CD1c-positive myeloid dendritic cell (primary cell): ENCODE results near the gene FOLR2.

Experiments used
- DNase-seq: peaks from one replicate; pipeline ENCODE4 v3.0.0-alpha.2; 2016; ENCODE audit errors: extremely low spot score

Gene FOLR2

DNA sequence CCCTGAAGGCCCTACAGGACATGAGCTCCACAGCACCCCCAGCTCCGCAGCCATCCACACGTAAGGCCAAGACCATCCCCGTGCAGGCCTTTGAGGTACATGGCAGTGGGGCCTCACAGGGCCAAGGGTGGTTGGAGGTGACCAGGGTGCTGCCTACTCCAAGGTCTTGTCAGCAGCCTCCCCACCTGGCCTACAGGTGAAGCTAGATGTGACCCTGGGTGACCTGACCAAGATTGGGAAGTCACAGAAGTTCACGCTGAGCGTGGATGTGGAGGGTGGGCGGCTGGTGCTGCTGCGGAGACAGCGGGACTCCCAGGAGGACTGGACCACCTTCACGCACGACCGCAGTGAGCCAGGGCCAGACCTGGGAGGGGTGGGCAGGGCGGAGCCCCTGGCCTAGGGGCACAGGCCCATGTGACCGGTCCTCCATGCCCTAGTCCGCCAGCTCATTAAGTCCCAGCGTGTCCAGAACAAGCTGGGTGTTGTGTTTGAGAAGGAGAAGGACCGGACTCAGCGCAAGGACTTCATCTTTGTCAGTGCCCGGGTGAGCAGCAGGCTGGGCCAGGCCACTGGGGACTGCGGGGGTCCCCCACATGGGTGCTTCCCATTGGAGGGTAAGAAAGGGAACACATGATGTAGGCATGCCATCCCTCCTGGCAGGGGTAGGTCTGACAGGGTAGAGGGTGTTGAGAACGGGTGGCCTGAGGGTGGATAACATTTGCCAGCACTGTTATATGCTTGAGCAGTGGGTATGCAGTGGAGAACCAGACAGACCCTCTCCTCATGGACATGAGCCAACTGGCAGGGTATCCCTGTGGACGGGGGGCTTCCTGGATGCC lies 13.6 kb downstream of the FOLR2 start:
- no peak for DNase-seq

DNA sequence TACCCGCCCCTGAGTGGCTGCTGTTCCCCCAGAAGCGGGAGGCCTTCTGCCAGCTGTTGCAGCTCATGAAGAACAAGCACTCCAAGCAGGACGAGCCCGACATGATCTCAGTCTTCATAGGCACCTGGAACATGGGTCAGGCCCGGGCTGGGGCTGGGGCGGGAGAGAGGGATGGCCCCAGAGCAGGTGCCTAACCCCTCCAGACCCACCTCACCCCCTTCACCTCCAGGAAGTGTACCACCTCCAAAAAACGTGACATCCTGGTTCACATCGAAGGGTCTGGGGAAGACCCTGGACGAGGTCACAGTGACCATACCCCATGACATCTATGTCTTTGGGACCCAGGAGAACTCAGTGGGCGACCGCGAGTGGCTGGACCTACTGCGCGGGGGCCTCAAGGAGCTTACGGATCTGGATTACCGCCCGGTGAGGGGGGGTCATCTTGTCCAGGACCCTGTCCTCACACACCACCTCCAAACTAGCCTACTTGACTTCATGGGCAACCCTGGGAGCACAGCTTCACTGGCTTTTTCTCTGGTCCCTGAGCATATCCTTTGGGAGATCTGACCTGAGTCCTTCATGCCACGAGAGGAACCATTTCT lies 14.3 kb downstream of the FOLR2 start:
- no peak for DNase-seq

DNA sequence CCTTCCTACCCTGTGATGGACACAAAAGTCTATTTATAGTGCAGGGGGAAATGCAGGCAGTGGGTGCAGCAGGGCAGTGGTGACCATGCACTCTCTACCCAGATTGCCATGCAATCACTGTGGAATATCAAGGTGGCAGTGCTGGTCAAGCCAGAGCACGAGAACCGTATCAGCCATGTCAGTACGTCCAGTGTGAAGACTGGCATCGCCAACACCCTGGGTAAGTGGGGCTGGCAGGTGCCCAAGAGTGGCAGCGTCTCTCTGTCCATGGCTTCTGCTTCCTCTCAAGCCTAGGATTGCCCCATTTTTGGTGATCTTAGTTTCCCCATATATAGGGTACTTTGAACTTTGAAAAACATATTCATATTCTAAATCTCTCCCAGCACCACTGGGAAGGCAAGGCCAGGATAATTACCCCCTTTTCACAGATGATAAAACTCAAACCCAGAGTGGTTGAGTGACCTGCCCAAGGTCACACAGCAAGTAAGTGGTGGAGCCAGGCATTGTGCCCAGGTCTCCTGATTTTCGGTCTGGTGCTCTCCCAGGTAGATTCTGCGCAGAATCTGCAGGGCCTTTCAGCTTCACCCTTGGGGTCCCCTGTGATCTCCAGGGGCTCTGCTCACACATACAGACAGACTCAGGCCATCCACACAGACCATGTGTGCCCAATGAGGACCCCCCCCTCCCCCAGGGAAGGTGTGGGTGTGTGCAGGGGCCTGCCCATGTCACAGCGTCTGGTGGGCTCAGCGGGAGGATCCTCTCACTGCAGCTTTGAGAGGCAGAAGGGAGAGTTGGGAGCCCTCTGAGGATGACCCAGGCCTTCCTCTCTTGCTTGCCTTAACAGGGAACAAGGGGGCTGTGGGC lies 15.0 kb downstream of the FOLR2 start:
- no peak for DNase-seq

DNA sequence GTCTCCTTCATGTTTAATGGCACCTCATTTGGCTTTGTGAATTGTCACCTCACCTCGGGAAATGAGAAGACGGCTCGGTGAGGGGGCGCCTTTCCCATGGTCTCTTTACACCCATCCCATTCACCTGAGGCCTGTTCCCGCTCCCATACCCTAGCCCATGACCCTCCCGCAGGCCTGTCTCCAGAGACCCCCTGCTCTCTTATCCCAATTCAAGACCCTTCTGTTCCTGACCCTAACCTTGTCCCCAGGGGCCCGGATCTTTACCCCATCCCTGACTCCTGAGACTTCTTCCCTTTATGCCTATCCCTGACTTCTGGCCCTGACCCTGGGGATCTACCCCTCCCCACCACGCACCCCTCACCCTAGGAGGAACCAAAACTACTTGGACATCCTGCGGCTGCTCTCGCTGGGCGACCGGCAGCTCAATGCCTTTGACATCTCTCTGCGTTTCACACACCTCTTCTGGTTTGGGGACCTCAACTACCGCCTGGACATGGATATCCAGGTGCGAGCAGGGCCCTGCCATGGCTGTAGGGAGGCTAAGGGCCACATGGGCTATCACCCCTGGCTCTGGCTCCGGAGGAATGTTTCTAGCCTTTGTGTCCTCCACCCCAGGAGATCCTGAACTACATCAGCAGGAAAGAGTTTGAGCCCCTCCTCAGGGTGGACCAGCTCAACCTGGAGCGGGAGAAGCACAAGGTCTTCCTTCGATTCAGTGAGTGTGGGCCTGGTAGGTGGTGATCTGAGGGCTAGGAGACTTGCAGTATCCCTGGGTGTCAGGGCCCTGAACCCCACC lies 15.9 kb downstream of the FOLR2 start:
- no peak for DNase-seq

GRCh38 chr11:72233056-72233772 lies 16.6 kb downstream of the FOLR2 start:
- no peak for DNase-seq

- DNase-seq: no peak
Measured at GRCh38 chr11:72233773-72234513, 17.3 kb downstream of the FOLR2 start.

DNA sequence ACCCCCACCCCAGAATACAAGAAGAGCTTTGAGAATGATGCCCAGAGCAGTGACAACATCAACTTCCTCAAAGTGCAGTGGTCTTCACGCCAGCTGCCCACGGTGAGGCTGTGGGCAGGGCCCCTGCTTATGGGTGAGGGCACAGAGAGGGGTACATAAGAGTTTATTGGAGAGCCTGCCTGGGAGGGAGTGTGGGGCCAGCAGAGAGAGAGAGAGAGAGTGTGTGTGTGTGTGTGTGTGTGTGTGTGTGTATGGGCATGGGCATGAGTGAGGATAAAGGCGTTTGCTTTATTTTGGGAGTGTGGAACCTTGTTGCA lies 17.9 kb downstream of the FOLR2 start:
- peak; percentile 37 for DNase-seq

GRCh38 chr11:72234920-72235319 lies 18.3 kb downstream of the FOLR2 start:
- peak; percentile 22 for DNase-seq

GRCh38 chr11:72235351-72236057 lies 18.9 kb downstream of the FOLR2 start:
- no peak for DNase-seq

GRCh38 chr11:72236083-72236697 lies 19.6 kb downstream of the FOLR2 start:
- DNase-seq: no peak

DNA sequence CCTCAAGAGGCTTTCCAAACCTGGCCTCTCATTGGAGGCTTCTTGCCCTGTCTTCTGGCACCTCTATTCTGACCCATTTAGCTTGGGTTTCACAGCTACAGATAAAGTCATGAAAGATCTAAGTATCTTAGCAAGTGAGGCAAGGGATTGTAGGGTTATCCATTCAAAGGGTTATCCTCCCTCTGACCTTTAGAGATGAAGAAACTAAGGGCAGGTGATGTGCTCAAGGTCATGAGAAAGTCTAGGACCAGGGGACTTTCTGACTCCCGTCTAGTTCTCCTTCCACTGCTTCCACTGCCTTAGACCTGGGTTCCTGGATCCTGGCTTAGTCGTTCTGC lies 20.1 kb downstream of the FOLR2 start:
- DNase-seq: no peak

DNA sequence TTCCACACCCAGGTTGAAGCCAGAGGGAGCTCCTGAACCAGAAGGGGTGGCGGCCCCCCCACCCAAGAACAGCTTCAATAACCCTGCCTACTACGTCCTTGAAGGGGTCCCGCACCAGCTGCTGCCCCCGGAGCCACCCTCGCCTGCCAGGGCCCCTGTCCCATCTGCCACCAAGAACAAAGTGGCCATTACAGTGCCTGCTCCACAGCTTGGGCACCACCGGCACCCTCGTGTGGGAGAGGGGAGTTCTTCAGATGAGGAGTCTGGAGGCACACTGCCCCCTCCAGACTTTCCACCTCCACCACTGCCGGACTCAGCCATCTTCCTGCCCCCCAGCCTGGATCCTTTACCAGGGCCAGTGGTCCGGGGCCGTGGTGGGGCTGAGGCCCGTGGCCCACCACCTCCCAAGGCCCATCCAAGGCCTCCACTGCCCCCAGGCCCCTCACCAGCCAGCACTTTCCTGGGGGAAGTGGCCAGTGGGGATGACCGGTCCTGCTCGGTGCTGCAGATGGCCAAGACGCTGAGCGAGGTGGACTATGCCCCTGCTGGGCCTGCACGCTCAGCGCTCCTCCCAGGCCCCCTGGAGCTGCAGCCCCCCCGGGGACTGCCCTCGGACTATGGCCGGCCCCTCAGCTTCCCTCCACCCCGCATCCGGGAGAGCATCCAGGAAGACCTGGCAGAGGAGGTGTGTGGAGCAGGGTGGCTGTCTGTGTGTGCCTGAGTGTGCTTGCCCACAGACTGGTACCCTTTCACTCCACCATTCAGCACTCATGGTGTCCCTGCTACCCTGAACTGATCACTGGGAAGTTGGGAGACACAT lies 20.7 kb downstream of the FOLR2 start:
- DNase-seq: no peak

GRCh38 chr11:72238040-72238450 lies 21.5 kb downstream of the FOLR2 start:
- peak; percentile 59 for DNase-seq

GRCh38 chr11:72238492-72239312 lies 22.1 kb downstream of the FOLR2 start:
- no peak for DNase-seq

GRCh38 chr11:72239313-72239848 lies 22.8 kb downstream of the FOLR2 start:
- no peak for DNase-seq

DNA sequence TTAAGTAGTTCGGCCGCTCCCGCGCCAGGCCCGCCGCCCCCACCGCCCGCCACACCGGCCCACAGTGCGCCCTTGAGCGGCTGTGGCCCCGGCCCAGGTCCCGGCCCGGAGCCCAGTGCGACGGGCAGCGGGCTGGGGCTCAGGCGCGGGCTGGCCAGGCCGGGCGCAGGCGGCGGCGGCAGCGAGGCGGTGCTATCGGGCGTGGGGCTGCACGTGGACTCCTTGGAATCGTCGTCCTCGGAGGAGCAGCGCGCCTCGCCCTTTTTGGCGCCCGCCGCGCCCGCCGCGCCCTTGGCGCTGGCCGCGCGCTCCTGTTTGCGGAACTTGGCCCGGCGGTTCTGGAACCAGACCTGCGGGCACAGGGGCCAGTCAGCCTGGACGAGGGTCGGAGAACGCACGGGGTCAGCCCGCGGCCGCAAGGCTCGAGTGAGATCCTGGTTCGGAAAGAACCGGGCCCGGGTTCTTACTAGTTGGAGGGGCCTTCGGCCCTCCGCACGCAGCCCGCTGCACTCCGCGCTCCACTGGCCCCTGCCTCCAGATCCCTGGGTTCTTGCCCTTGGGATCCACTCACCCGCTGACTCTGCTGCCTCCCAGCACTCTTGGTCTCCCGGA lies 23.4 kb downstream of the FOLR2 start:
- peak; percentile 74 for DNase-seq
